Measurements from ENCODE around the gene SENP6.
"Not testable (repeated sequence)": the region's sequence is repeated elsewhere in the genome, so short reads cannot be mapped to it uniquely, and the experiment has no call there.

SENP6 gene

GRCh38 chr6:75579951-75580350 is 21.7 kb upstream of the SENP6 start:
- no peak for TF ChIP-seq Cebpa-rat (IDR thresholded peaks at IDR 0.05)
- no peaks in the 10 kb centered on the region for H3K27me3 ChIP-seq

GRCh38 chr6:75581231-75581630 is 20.4 kb upstream of the SENP6 start:
- no peak overlapping the region for H3K27ac ChIP-seq
- no peak overlapping the region for H3K4me2 ChIP-seq
- H3K36me3 ChIP-seq, result no peaks in the 10 kb centered on the region
- no peaks in the 10 kb centered on the region for H3K27me3 ChIP-seq
- H3K4me1 ChIP-seq, result no peaks in the 10 kb centered on the region
- H4K20me1 ChIP-seq, result no peaks in the 10 kb centered on the region
- peaks cover 8 to 14% (median 11%) of the 10 kb centered on the region in 11 experiments; a peak in 13 of 22 replicates for H3K9me3 ChIP-seq (replicated peaks in 1 of 11)
- no peak overlapping the region for H3K9ac ChIP-seq
- TF ChIP-seq Cebpa-rat (IDR thresholded peaks at IDR 0.05), result no peak
- H3K4me3 ChIP-seq, result no peak overlapping the region

More at GRCh38 chr6:75579951-75580350, 21.7 kb upstream of the SENP6 start:
- H3K27ac ChIP-seq, result no peak overlapping the region
- H3K9me3 ChIP-seq (replicated peaks in 1 of 11), result peaks cover 7 to 13% (median 9%) of the 10 kb centered on the region in 11 experiments; a peak in 13 of 22 replicates
- H3K9ac ChIP-seq, result no peak overlapping the region
- H3K4me3 ChIP-seq, result no peak overlapping the region
- no peaks in the 10 kb centered on the region for H4K20me1 ChIP-seq
- H3K4me2 ChIP-seq, result no peak overlapping the region
- H3K36me3 ChIP-seq, result no peaks in the 10 kb centered on the region
- no peaks in the 10 kb centered on the region for H3K4me1 ChIP-seq

GRCh38 chr6:75584552-75584951 is 17.1 kb upstream of the SENP6 start:
- H3K4me1 ChIP-seq, H4K20me1 ChIP-seq, H3K36me3 ChIP-seq, H3K9ac ChIP-seq, H3K27ac ChIP-seq, H3K4me3 ChIP-seq, H3K27me3 ChIP-seq, H3K4me2 ChIP-seq: not testable (repeated sequence)
- H3K9me3 ChIP-seq (replicated peaks in 1 of 11), result peaks cover 8 to 14% (median 11%) of the 10 kb centered on the region in 11 experiments; a peak in 13 of 22 replicates

GRCh38 chr6:75588948-75589347 is 12.7 kb upstream of the SENP6 start:
- H3K4me1 ChIP-seq, result no peaks in the 10 kb centered on the region
- H3K9ac ChIP-seq, result no peak overlapping the region
- no peak overlapping the region for H3K27ac ChIP-seq
- H3K4me2 ChIP-seq, result no peak overlapping the region
- no peak for TF ChIP-seq Cebpa-rat (IDR thresholded peaks at IDR 0.05)
- H3K4me3 ChIP-seq, result no peak overlapping the region
- H3K36me3 ChIP-seq, result no peaks in the 10 kb centered on the region
- H3K9me3 ChIP-seq (replicated peaks in 1 of 11), result peaks cover 7 to 12% (median 10%) of the 10 kb centered on the region in 11 experiments; a peak in 13 of 22 replicates
- H3K27me3 ChIP-seq, result no peaks in the 10 kb centered on the region
- no peaks in the 10 kb centered on the region for H4K20me1 ChIP-seq

- Histone ChIP-seq H3K4me3 (no peak overlapping the region), H4K20me1 (no peaks in the 10 kb centered on the region), H3K4me2 (no peak overlapping the region), H3K36me3 (no peaks in the 10 kb centered on the region), H3K27ac (no peak overlapping the region), H3K4me1 (no peaks in the 10 kb centered on the region), H3K27me3 (no peaks in the 10 kb centered on the region), H3K9ac (no peak overlapping the region), H3K9me3 (replicated peaks in 1 of 11) (no peaks in the 10 kb centered on the region)
- no peak for TF ChIP-seq Cebpa-rat (IDR thresholded peaks at IDR 0.05)
Measured at GRCh38 chr6:75590370-75590769, 11.3 kb upstream of the SENP6 start.

- H3K4me3 ChIP-seq; H3K4me2 ChIP-seq; H3K27ac ChIP-seq; H3K9me3 ChIP-seq (replicated peaks in 1 of 11); H3K9ac ChIP-seq; H3K27me3 ChIP-seq; H3K36me3 ChIP-seq; H4K20me1 ChIP-seq: not testable (repeated sequence)
- peaks cover 8 to 18% (median 12%) of the 10 kb centered on the region in 10 experiments for H3K4me1 ChIP-seq
Measured at GRCh38 chr6:75596380-75596779, 5.3 kb upstream of the SENP6 start.

GRCh38 chr6:75600768-75601167 is 912 bp upstream of the SENP6 start:
- peak overlapping the region; percentile 85 to 98 (median 90); a peak in 18 of 20 replicates for H3K4me3 ChIP-seq
- peak overlapping the region; percentile 97 to 100 (median 100); a peak in 21 of 22 replicates for H3K27ac ChIP-seq
- no peaks in the 10 kb centered on the region for H3K27me3 ChIP-seq
- peaks cover 0 to 16% (median 9%) of the 10 kb centered on the region in 11 experiments; a peak in 12 of 22 replicates for H3K36me3 ChIP-seq
- H3K4me2 ChIP-seq, result peak overlapping the region; percentile 72 to 91 (median 83)
- peaks cover 0 to 6% (median 0%) of the 10 kb centered on the region in 11 experiments; a peak in 1 of 22 replicates for H3K9me3 ChIP-seq (replicated peaks in 1 of 11)
- TF ChIP-seq Cebpa-rat (IDR thresholded peaks at IDR 0.05), result no peak
- peak overlapping the region; percentile 97 to 100 (median 99) for H3K9ac ChIP-seq
- H4K20me1 ChIP-seq, result peaks cover 3 to 32% (median 21%) of the 10 kb centered on the region in 11 experiments; a peak in 17 of 22 replicates
- H3K4me1 ChIP-seq, result peaks cover 24 to 40% (median 31%) of the 10 kb centered on the region in 10 experiments

GRCh38 chr6:75602246-75603105 is 796 bp downstream of the SENP6 start:
- peak overlapping the region; percentile 85 to 98 (median 90) for H3K4me3 ChIP-seq
- peaks cover 0 to 24% (median 9%) of the 10 kb centered on the region in 11 experiments; a peak in 13 of 22 replicates for H3K36me3 ChIP-seq
- no peak for TF ChIP-seq Cebpa-rat (IDR thresholded peaks at IDR 0.05)
- peaks cover 39 to 57% (median 47%) of the 10 kb centered on the region in 10 experiments for H3K4me1 ChIP-seq
- peak overlapping the region; percentile 97 to 100 (median 100) for H3K27ac ChIP-seq
- peaks cover 16 to 49% (median 38%) of the 10 kb centered on the region in 11 experiments; a peak in 20 of 22 replicates for H4K20me1 ChIP-seq
- H3K9ac ChIP-seq, result peak overlapping the region; percentile 97 to 100 (median 99)
- H3K27me3 ChIP-seq, result no peaks in the 10 kb centered on the region
- H3K9me3 ChIP-seq (replicated peaks in 1 of 11), result peaks cover 0 to 6% (median 0%) of the 10 kb centered on the region in 11 experiments; a peak in 1 of 22 replicates
- H3K4me2 ChIP-seq, result peak overlapping the region; percentile 72 to 91 (median 85)

- peak overlapping the region; percentile 97 to 100 (median 99) for H3K9ac ChIP-seq
- H3K27me3 ChIP-seq, result no peaks in the 10 kb centered on the region
- H4K20me1 ChIP-seq, result peaks cover 20 to 55% (median 44%) of the 10 kb centered on the region in 11 experiments; a peak in 21 of 22 replicates
- no peak for TF ChIP-seq Cebpa-rat (IDR thresholded peaks at IDR 0.05)
- H3K27ac ChIP-seq, result peak overlapping the region; percentile 97 to 100 (median 100)
- peaks cover 0 to 6% (median 0%) of the 10 kb centered on the region in 11 experiments; a peak in 1 of 22 replicates for H3K9me3 ChIP-seq (replicated peaks in 1 of 11)
- peaks cover 0 to 24% (median 9%) of the 10 kb centered on the region in 11 experiments; a peak in 13 of 22 replicates for H3K36me3 ChIP-seq
- peak overlapping the region; percentile 72 to 91 (median 85) for H3K4me2 ChIP-seq
- H3K4me1 ChIP-seq, result peaks cover 45 to 63% (median 53%) of the 10 kb centered on the region in 10 experiments
- peak overlapping the region; percentile 85 to 98 (median 90) for H3K4me3 ChIP-seq
Measured at GRCh38 chr6:75603106-75603420, 1.4 kb downstream of the SENP6 start.

Measured in BLaER1 treated with 17β-estradiol and CSF1 and Interleukin-3, amounts not matched to agents 10 nM and 100 nM (cell line).